Activated CD8-positive, alpha-beta memory T cell treated with anti-CD3 and anti-CD28 coated beads, Interleukin-2, amount 50 U/mL, for 1 hour (primary cell): ENCODE data around the gene GNG7.
"Not testable (repeated sequence)": the region's sequence is repeated elsewhere in the genome, so short reads cannot be mapped to it uniquely, and the experiment has no call there.

Experiments
- DNase-seq: peaks from one replicate; pipeline ENCODE4 v3.0.0-alpha.2; 2020; ENCODE audit errors: extremely low read depth

Gene GNG7

GRCh38 chr19:2464389-2464788, 238.1 kb downstream of the GNG7 start:
- no peak for DNase-seq

DNA sequence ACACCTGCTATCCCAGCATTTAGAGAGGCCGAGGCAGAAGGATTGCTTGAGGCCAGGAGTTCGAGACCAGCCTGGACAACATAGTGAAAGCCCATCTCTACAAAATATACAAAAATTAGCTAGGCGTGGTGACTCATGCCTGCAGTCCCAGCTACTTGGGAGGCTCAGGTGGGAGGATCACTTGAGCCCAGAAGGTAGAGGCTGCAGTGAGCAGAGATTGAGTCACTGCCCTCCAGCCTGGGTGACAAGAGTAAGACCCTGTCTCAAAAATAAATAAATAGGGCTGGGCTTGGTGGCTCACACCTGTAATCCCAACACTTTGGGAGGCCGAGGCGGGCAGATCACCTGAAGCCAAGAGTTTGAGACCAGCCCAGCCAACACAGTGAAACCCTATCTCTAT, 238.8 kb downstream of the GNG7 start:
- not testable (repeated sequence) for DNase-seq

DNA sequence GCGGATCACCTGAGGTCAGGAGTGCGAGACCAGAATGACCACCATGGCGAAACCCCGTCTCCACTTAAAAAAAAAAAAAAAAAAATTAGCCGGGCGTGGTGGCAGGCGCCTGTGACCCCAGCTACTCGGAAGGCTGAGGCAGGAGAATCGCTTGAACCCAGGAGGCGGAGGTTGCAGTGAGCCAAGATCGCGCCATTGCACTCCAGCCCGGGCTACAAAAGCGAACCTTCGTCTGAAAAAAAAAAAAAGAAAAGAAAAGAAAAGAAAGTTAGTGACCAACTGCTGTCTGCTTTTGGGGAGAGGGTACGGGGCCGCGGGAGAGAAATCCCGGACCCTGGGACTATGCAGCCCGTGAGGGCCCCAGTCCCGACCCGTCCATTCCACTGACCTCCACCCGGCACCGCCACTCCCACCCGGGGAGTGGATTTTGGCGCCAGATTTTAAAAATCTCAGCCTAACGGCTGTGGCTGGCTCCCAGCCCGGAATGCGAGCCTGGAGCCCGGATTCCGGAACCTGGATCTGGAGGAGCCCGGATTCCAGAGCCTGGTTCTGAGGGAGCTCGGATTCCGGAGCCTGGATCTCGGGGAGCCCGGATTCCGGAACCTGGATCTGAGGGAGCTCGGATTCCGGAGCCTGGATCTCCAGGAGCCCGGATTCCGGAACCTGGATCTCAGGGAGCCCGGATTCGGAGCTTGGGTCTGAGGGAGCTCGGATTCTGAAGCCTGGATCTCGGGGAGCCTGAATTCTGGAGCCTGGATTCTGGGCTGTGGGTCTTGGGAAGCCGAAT, 239.7 kb downstream of the GNG7 start:
- DNase-seq: no peak

DNA sequence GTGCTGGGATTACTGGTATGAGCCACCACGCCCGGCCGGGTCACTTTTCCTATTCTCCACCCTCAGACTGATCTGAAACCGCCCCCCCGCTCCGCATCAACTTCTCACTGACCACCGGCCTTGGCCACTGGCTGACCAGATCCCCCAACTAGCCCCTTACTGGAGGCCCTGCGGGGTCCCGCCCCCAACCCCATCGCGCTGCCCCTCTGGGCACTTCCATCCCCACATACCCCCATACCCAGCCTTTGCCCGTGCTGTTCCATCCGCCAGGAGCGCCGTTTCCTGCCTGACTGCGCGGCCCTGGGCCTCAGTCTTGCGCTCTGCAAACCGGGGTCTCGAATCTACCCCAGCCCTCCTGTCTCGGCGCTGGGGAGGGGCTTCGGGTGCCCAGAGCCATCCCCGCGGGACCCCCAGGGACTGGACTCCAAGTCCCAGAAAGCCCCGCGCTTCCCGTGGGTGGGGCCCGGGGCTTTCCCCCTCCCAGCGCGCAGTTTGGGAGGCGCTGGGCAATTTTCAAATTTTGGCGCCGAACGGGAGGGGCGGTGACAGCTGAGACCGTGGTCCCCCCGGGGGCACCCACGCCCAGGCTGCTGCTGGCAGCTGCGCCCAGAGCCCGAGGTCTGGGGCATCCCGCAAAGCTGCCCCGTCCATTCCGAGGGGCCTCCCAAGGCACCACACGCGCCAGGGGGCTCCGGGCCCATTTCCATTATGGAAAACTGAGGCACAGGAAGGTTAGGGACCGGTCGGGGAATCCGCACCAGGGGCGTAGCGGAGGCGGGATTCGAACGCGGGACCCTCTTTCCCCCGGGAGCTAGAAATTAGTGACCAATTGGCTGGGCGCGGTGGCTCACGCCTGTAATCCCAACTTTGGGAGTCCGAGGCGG, 240.5 kb downstream of the GNG7 start:
- no peak for DNase-seq
